Measurements from ENCODE around the gene L3MBTL4.

L3MBTL4 gene

GRCh38 chr18:6423289-6423688 is 8.6 kb upstream of the L3MBTL4 start:
- Histone ChIP-seq H3K9ac (no peak overlapping the region), H3K4me2 (no peak overlapping the region), H4K20me1 (ENCODE audit: insufficient read depth) (no peaks in the 10 kb centered on the region), H3K36me3 (ENCODE audit: insufficient read depth) (no peaks in the 10 kb centered on the region), H3K79me2 (ENCODE audit: insufficient read depth, low read depth) (no peaks in the 10 kb centered on the region), H3K27me3 (ENCODE audit: insufficient read depth, low read depth) (no peaks in the 10 kb centered on the region), H2AFZ (ENCODE audit: low read depth) (no peak overlapping the region), H3K27ac (no peak overlapping the region), H3K4me3 (IDR thresholded peaks at IDR 0.05; ENCODE audit: insufficient read depth, low read depth, low read length) (no peak overlapping the region), H3K4me1 (ENCODE audit: low read depth, poor library complexity, severe bottlenecking) (no peaks in the 10 kb centered on the region)
- TF ChIP-seq CTCF (conservative IDR thresholded peaks at IDR 0.05; ENCODE audit: low read depth, low read length): no peak

- H3K4me2 ChIP-seq: peak overlapping the region; percentile 73
- TF ChIP-seq CTCF (conservative IDR thresholded peaks at IDR 0.05; ENCODE audit: low read depth, low read length): no peak
- no peaks in the 10 kb centered on the region for H3K79me2 ChIP-seq (ENCODE audit: insufficient read depth, low read depth)
- H3K4me1 ChIP-seq (ENCODE audit: low read depth, poor library complexity, severe bottlenecking): peaks cover 8% of the 10 kb centered on the region
- H3K4me3 ChIP-seq (IDR thresholded peaks at IDR 0.05; ENCODE audit: insufficient read depth, low read depth, low read length): no peak overlapping the region
- no peaks in the 10 kb centered on the region for H3K27me3 ChIP-seq (ENCODE audit: insufficient read depth, low read depth)
- H2AFZ ChIP-seq (ENCODE audit: low read depth): peak overlapping the region; percentile 95
- H4K20me1 ChIP-seq (ENCODE audit: insufficient read depth): no peaks in the 10 kb centered on the region
- H3K36me3 ChIP-seq (ENCODE audit: insufficient read depth): no peaks in the 10 kb centered on the region
- peak overlapping the region; percentile 60 for H3K27ac ChIP-seq
- peak overlapping the region; percentile 83 for H3K9ac ChIP-seq
Measured at GRCh38 chr18:6414118-6414722, 491 bp downstream of the L3MBTL4 start.

GRCh38 chr18:6413579-6414117 is 1.1 kb downstream of the L3MBTL4 start:
- no peaks in the 10 kb centered on the region for H3K36me3 ChIP-seq (ENCODE audit: insufficient read depth)
- H3K4me3 ChIP-seq (IDR thresholded peaks at IDR 0.05; ENCODE audit: insufficient read depth, low read depth, low read length): no peak overlapping the region
- H4K20me1 ChIP-seq (ENCODE audit: insufficient read depth): no peaks in the 10 kb centered on the region
- TF ChIP-seq CTCF (conservative IDR thresholded peaks at IDR 0.05; ENCODE audit: low read depth, low read length): no peak
- peak overlapping the region; percentile 95 for H2AFZ ChIP-seq (ENCODE audit: low read depth)
- H3K4me1 ChIP-seq (ENCODE audit: low read depth, poor library complexity, severe bottlenecking): peaks cover 8% of the 10 kb centered on the region
- H3K9ac ChIP-seq: peak overlapping the region; percentile 83
- no peaks in the 10 kb centered on the region for H3K79me2 ChIP-seq (ENCODE audit: insufficient read depth, low read depth)
- H3K27me3 ChIP-seq (ENCODE audit: insufficient read depth, low read depth): no peaks in the 10 kb centered on the region
- H3K27ac ChIP-seq: no peak overlapping the region
- peak overlapping the region; percentile 73 for H3K4me2 ChIP-seq

- H3K4me1 ChIP-seq (ENCODE audit: low read depth, poor library complexity, severe bottlenecking): peaks cover 8% of the 10 kb centered on the region
- H3K79me2 ChIP-seq (ENCODE audit: insufficient read depth, low read depth): no peaks in the 10 kb centered on the region
- H3K36me3 ChIP-seq (ENCODE audit: insufficient read depth): no peaks in the 10 kb centered on the region
- no peak overlapping the region for H3K27ac ChIP-seq
- TF ChIP-seq CTCF (conservative IDR thresholded peaks at IDR 0.05; ENCODE audit: low read depth, low read length): no peak
- no peaks in the 10 kb centered on the region for H3K27me3 ChIP-seq (ENCODE audit: insufficient read depth, low read depth)
- H3K9ac ChIP-seq: no peak overlapping the region
- H3K4me3 ChIP-seq (IDR thresholded peaks at IDR 0.05; ENCODE audit: insufficient read depth, low read depth, low read length): no peak overlapping the region
- H4K20me1 ChIP-seq (ENCODE audit: insufficient read depth): no peaks in the 10 kb centered on the region
- peak overlapping the region; percentile 73; the same call in 1 of the 2 replicates for H3K4me2 ChIP-seq
- no peak overlapping the region for H2AFZ ChIP-seq (ENCODE audit: low read depth)
Measured at GRCh38 chr18:6412933-6413472, 1.7 kb downstream of the L3MBTL4 start.
